Immature natural killer cell (primary cell): ENCODE measurements around the gene PFKFB1. TPM values are rescaled to one million over a fixed set of nuclear protein-coding genes. Genes with fewer than 3 reads are reported as not detected.
"Not testable (repeated sequence)": the region's sequence is repeated elsewhere in the genome, so short reads cannot be mapped to it uniquely, and the experiment has no call there.

Experiments used
- DNase-seq, 3 donors: peaks; one replicate each; pipeline ENCODE4 v3.0.0; 2022; ENCODE audit warnings: mixed read lengths in 1 of 3
- H3K27ac Mint-ChIP-seq, 6 donors: one replicate each; pipeline ENCODE4 v1.8.0; 2020; ENCODE audit warnings: mixed read lengths in 6 of 6, mild to moderate bottlenecking in 5 of 6, inconsistent platforms in 4 of 6, moderate library complexity in 3 of 6
- H3K27me3 Mint-ChIP-seq, 3 donors: one replicate each; pipeline ENCODE4 v1.8.0; 2020 to 2021; ENCODE audit warnings: low read depth in 3 of 3, mild to moderate bottlenecking in 3 of 3, mixed read lengths in 3 of 3, moderate library complexity in 3 of 3, inconsistent platforms in 1 of 3
- H3K36me3 Mint-ChIP-seq, 3 donors: one replicate each; pipeline ENCODE4 v1.8.0; 2020; ENCODE audit warnings: mixed read lengths in 3 of 3, inconsistent platforms in 2 of 3, mild to moderate bottlenecking in 2 of 3
- H3K4me1 Mint-ChIP-seq, 2 donors: one replicate each; pipeline ENCODE4 v1.8.0; 2020; ENCODE audit warnings: inconsistent platforms in 2 of 2, mild to moderate bottlenecking in 2 of 2, mixed read lengths in 2 of 2, moderate library complexity in 1 of 2
- H3K4me3 Mint-ChIP-seq, 5 donors: one replicate each; pipeline ENCODE4 v1.8.0; 2020; ENCODE audit warnings: mild to moderate bottlenecking in 5 of 5, mixed read lengths in 5 of 5, inconsistent platforms in 3 of 5, moderate library complexity in 3 of 5
- H3K9me3 Mint-ChIP-seq, 6 donors: one replicate each; pipeline ENCODE4 v1.8.0; 2020; ENCODE audit warnings: mild to moderate bottlenecking in 6 of 6, mixed read lengths in 6 of 6, inconsistent platforms in 4 of 6, moderate library complexity in 3 of 6
- polyA plus RNA-seq, 3 donors: library from polyadenylated mRNA; unstranded; fragments of 300-500 nt; fragmentation: Illumina TruSeq; gene quantifications; one replicate each; pipeline ENCODE4 v1.2.3, GENCODE V29; 2021

PFKFB1 gene
- polyA plus RNA-seq, 3 donors from 2014 or later: 0.28 to 0.41 TPM; not detected in 1

- Mint-ChIP-seq H3K36me3 (peaks cover 3 to 20% (median 7%) of the 10 kb centered on the region in 3 donors), H3K27ac (peak overlapping the region in 1 of 6 donors; percentile 42), H3K4me3 (peak overlapping the region in 1 of 5 donors; percentile 38), H3K4me1 (peaks cover 12 to 27% of the 10 kb centered on the region in 2 donors), H3K9me3 (no peaks in the 10 kb centered on the region), H3K27me3 (peaks cover 0 to 5% (median 0%) of the 10 kb centered on the region in 3 donors)
- DNase-seq: no peak
Observed at GRCh38 chrX:55007656-55008055, 13.7 kb upstream of the PFKFB1 start.

DNA sequence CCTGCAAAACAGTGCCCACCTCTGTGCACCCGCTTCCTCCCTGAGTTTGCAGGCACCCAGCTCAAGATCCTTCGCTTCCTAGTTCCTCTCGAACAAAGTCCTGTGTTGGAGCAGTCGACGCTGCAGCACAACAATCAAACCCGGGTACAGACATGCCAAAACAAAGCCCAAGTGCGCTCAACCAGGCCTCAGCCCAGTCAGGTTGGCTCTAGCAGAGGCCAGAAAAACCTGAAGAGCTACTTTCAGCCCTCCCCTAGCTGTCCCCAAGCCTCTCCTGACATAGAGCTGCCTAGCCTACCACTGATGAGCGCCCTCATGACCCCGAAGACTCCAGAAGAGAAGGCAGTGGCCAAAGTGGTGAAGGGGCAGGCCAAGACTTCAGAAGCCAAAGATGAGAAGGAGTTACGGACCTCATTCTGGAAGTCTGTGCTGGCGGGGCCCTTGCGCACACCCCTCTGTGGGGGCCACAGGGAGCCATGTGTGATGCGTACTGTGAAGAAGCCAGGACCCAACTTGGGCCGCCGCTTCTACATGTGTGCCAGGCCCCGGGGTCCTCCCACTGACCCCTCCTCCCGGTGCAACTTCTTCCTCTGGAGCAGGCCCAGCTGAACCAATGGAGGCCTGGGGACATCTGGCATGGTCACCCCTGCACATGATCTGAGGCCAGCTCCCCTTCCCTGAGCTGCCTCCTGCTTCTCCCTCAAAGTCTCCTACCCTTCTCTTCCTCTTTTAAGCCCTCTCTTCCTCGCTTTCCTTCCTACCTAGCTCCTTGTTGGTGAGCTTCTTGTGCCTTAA is 13.0 kb upstream of the PFKFB1 start:
- Mint-ChIP-seq H3K4me1 (peaks cover 12 to 29% of the 10 kb centered on the region in 2 donors), H3K27ac (peak overlapping the region in 1 of 6 donors; percentile 42), H3K9me3 (no peaks in the 10 kb centered on the region), H3K27me3 (peaks cover 0 to 5% (median 0%) of the 10 kb centered on the region in 3 donors), H3K4me3 (peak overlapping the region in 1 of 5 donors; percentile 38), H3K36me3 (peaks cover 3 to 22% (median 7%) of the 10 kb centered on the region in 3 donors)
- DNase-seq: no peak

DNA sequence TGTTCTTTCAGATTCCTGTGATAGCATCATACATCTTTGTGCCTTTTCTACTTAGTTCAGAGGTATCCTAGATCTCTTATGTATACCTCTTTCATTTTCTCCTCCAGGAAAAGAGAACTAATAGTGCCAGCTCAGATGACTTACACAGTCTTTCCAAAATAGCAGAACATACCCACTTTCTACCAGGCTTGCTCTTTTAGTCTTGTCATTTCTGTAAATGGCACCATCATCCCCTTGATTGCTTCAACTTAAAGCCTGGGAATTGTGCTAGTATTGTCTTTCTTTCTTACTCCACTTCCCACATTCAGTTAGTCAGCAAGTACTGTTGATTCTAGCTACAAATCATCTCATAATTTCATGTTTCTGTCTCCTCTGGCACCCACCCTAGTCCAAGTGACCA is 11.3 kb upstream of the PFKFB1 start:
- Mint-ChIP-seq H3K27ac (peak overlapping the region in 2 of 6 donors; percentile 11 to 45), H3K4me1 (peaks cover 25 to 47% of the 10 kb centered on the region in 2 donors)

GRCh38 chrX:55004231-55004630 is 10.2 kb upstream of the PFKFB1 start:
- Mint-ChIP-seq H3K36me3 (peaks cover 3 to 22% (median 7%) of the 10 kb centered on the region in 3 donors), H3K27me3 (peaks cover 2 to 5% (median 4%) of the 10 kb centered on the region in 3 donors), H3K9me3 (no peaks in the 10 kb centered on the region), H3K4me1 (peaks cover 33 to 48% of the 10 kb centered on the region in 2 donors), H3K27ac (peak overlapping the region in 4 of 6 donors; percentile 45 to 84 (median 61)), H3K4me3 (peak overlapping the region in 2 of 5 donors; percentile 14 to 46)
- DNase-seq: peak; percentile 17 to 27 (median 26)

More for the DNA sequence above, 11.3 kb upstream of the PFKFB1 start:
- no peak for DNase-seq
- no peak overlapping the region for H3K4me3 Mint-ChIP-seq
- H3K36me3 Mint-ChIP-seq: peaks cover 3 to 22% (median 7%) of the 10 kb centered on the region in 3 donors
- peaks cover 0 to 5% (median 2%) of the 10 kb centered on the region in 3 donors for H3K27me3 Mint-ChIP-seq
- H3K9me3 Mint-ChIP-seq: no peaks in the 10 kb centered on the region

DNA sequence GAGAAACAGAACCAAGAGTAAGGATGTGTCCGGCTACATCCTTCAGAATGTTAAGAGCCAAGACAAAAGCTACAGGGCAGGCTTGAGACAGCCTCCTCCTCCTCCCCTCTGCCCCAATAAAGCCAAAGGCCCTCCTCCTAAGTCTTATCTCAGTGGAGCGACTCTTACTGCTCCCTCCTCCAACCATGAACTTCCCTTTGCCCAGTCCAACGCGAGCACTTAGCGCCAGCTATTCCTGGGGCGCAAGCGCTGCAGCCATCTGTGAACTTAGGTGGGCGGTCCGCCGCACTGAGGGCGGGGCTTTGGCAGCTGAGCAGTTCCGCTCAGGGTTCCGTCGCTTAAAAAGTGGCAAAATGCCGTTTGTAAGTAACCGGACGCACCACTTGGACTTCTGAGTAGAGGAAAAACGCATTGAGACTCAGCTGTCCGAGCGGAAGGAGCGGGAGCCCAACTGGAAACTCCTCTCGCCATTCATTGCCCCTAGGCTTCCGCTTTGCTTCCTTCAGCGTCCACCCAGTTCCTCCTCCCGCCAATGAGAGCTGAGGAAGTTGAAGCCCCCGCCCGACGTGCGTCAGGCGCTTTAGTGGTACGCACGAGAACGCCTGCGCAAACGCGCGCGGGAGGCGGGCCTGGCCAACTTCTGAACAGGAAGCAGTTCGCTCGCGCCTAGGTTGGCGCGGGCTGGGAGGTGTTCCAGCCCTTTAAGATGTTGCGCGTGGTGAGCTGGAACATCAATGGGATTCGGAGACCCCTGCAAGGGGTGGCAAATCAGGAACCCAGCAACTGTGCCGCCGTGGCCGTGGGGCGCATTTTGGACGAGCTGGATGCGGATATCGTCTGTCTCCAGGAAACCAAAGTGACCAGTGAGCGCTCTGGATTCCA is 6.0 kb upstream of the PFKFB1 start, which contains the start of gene APEX2:
APEX2 (plus strand) TSS at position 647 of the 882 bp plus-strand sequence; CDS start at position 707, 60 bp downstream.
- Mint-ChIP-seq H3K36me3 (peaks cover 0 to 10% (median under 1%) of the 10 kb centered on the region in 3 donors), H3K27me3 (peaks cover 0 to 4% (median 4%) of the 10 kb centered on the region in 3 donors), H3K4me3 (peak within 1 kb of the TSS; percentile 94 to 97 (median 95)), H3K9me3 (no peaks in the 10 kb centered on the region), H3K4me1 (peaks cover 31 to 45% of the 10 kb centered on the region in 2 donors), H3K27ac (peak within 1 kb of the TSS; percentile 95 to 99 (median 98))
- DNase-seq: peak; percentile 84 to 87 (median 86)

GRCh38 chrX:54995621-54996020 is 1.6 kb upstream of the PFKFB1 start:
- Mint-ChIP-seq H3K36me3 (no peaks in the 10 kb centered on the region), H3K4me1 (peaks cover 14 to 15% of the 10 kb centered on the region in 2 donors), H3K27ac (no peak overlapping the region), H3K9me3 (no peaks in the 10 kb centered on the region), H3K4me3 (no peak overlapping the region), H3K27me3 (peaks cover 1 to 8% (median 7%) of the 10 kb centered on the region in 3 donors)
- DNase-seq: no peak

DNA sequence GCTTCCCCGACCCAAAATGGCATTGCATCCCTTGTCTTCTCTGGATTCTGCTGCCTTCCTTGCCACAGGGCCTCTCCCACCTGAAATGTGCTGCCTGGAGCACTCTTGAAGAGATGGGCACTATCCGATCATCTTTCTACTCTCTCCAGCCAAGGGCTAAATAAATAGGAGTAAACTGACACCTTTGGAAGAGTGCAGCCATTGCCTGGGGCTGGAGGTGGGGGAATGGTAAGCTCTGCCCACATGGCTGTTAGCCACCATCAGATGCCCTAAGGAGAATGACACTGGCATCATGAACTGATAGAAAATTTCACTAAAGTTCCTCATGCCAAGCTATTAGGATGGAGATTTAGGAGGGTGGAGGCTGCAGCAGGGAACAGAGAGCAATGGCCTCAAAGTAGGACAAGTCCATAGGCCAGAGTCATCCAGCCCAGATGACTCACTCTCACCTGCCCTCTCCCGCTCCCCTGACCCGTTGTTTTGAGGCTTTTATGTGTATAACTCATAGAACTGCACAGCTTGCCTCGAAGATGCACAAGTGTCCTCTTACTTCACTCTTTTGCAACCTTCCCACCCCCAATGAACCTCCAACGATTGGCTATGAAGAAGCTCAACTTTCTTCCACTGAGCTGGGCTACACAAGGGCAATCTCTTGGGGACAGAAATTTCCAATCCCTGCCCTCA is 822 bp upstream of the PFKFB1 start:
- H3K4me1 Mint-ChIP-seq: peaks cover 7 to 9% of the 10 kb centered on the region in 2 donors
- no peak overlapping the region for H3K27ac Mint-ChIP-seq
- H3K9me3 Mint-ChIP-seq: no peaks in the 10 kb centered on the region
- peaks cover 1 to 8% (median 4%) of the 10 kb centered on the region in 3 donors for H3K27me3 Mint-ChIP-seq
- DNase-seq: no peak
- H3K4me3 Mint-ChIP-seq: no peak overlapping the region
- no peaks in the 10 kb centered on the region for H3K36me3 Mint-ChIP-seq

GRCh38 chrX:54992911-54993622 is 921 bp downstream of the PFKFB1 start:
- H3K4me1 Mint-ChIP-seq: no peaks in the 10 kb centered on the region
- no peaks in the 10 kb centered on the region for H3K9me3 Mint-ChIP-seq
- H3K27ac Mint-ChIP-seq: no peak overlapping the region
- no peak overlapping the region for H3K4me3 Mint-ChIP-seq
- no peak for DNase-seq
- peaks cover 1 to 8% (median 2%) of the 10 kb centered on the region in 3 donors for H3K27me3 Mint-ChIP-seq
- no peaks in the 10 kb centered on the region for H3K36me3 Mint-ChIP-seq

- Mint-ChIP-seq H3K9me3 (no peaks in the 10 kb centered on the region), H3K27me3 (peaks cover 1 to 5% (median 2%) of the 10 kb centered on the region in 3 donors), H3K4me1 (no peaks in the 10 kb centered on the region), H3K4me3 (no peak overlapping the region), H3K27ac (no peak overlapping the region), H3K36me3 (no peaks in the 10 kb centered on the region)
- no peak for DNase-seq
Observed at GRCh38 chrX:54991706-54992105, 2.3 kb downstream of the PFKFB1 start.

GRCh38 chrX:54983306-54983705 is 10.7 kb downstream of the PFKFB1 start:
- peaks cover 0 to 16% (median 2%) of the 10 kb centered on the region in 3 donors for H3K27me3 Mint-ChIP-seq
- not testable (repeated sequence) for H3K4me1 Mint-ChIP-seq, DNase-seq, H3K9me3 Mint-ChIP-seq, H3K27ac Mint-ChIP-seq, H3K4me3 Mint-ChIP-seq, H3K36me3 Mint-ChIP-seq

GRCh38 chrX:54980334-54980733 is 13.7 kb downstream of the PFKFB1 start:
- Mint-ChIP-seq H3K36me3 (no peaks in the 10 kb centered on the region), H3K4me1 (no peaks in the 10 kb centered on the region), H3K4me3 (no peak overlapping the region)

DNA sequence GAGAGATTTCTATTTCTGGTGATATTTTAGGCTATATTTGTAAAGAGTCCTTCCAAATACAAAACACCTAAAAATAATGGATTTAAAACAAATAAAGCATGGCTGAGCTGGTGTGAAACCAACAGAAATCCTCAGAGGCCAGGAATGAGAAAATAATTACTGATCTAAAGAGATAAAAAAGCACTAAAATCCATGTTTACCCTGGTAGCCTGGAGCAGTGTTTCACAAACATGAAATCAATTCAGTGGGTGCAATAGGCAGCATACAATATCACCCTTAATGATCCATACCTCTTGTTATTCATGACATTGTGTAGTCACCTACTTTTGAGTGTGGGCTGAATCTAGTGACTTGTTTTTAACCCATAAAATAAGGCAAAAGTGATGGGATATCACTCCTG is 14.6 kb downstream of the PFKFB1 start:
- no peaks in the 10 kb centered on the region for H3K36me3 Mint-ChIP-seq
- no peak overlapping the region for H3K4me3 Mint-ChIP-seq
- H3K27ac Mint-ChIP-seq: no peak overlapping the region
- H3K4me1 Mint-ChIP-seq: no peaks in the 10 kb centered on the region
- peaks cover 1 to 25% (median 2%) of the 10 kb centered on the region in 3 donors for H3K27me3 Mint-ChIP-seq
- no peak for DNase-seq
- H3K9me3 Mint-ChIP-seq: peaks cover 0 to 3% (median 0%) of the 10 kb centered on the region in 6 donors

More at GRCh38 chrX:54980334-54980733, 13.7 kb downstream of the PFKFB1 start:
- H3K27me3 Mint-ChIP-seq: peaks cover 1 to 23% (median 2%) of the 10 kb centered on the region in 3 donors
- peaks cover 0 to 3% (median 0%) of the 10 kb centered on the region in 6 donors for H3K9me3 Mint-ChIP-seq
- H3K27ac Mint-ChIP-seq: no peak overlapping the region
- DNase-seq: no peak
